ENCODE data around the gene AREG.

DNA sequence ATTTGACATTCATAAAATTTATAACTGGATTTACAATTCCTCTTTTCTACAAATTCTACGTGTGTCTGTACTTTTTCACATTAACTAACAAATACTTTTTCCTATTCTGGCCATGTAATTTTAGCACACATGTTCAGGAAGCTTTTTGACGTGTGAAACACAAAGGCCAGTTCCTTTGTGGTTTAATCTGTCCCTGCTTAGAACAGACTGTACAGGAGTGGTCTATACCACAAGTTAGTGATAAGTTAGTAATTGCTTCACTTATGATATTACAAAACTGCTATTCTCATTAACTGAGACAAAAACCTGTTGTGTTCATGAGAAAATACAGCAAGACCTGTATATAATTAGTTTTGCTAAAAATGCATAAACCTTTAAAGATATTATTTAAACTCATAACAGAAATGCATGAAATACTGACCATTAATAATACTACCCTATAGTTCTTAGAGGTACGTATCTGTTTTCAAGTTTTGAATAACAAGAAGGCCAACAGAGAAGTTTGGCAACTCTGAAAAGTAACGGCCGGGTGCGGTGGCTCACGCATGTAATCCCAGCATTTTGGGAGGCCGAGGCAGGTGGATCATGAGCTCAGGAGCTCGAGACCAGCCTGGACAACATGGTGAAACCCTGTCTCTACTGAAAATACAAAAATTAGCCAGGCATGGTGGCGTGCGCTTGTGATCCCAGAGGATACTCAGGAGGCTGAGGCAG is 13.7 kb upstream of the AREG start:
- TF ChIP-seq POLR2AphosphoS5 (IDR thresholded peaks at IDR 0.05; ENCODE audit: low read depth, low read length) (no peak), POLR2A (IDR thresholded peaks at IDR 0.05; ENCODE audit: low read depth, low read length) (no peak)

Data from GM12892 (cell line).